Upper lobe of left lung (tissue), 4 donors: ENCODE results near the gene UBR4.

ENCODE experiments used
- POLR2A ChIP-seq, 4 donors: fragments of 450-650 bp; IDR thresholded peaks; one replicate each; pipeline ENCODE4 v1.5.1; 2016 to 2017; ENCODE audit warnings: antibody characterized with exemption in 4 of 4, mild to moderate bottlenecking in 2 of 4
- POLR2AphosphoS5 ChIP-seq, 2 donors: sonication (generic); formaldehyde crosslinking; IDR thresholded peaks; one replicate each; pipeline ENCODE4 v1.5.1; 2017; ENCODE audit warnings: antibody characterized with exemption in 2 of 2
- TF ChIP-seq, protein P1 (sequence below), 6 experiments: fragments of 450-650 bp in 4 of 6; fragments of 200-600 bp in 2 of 6; sonication (generic) in 2 of 6; IDR thresholded peaks; one replicate each; pipeline ENCODE4 v1.5.1; 2016 to 2019; ENCODE audit warnings: antibody characterized with exemption in 6 of 6

DNA sequence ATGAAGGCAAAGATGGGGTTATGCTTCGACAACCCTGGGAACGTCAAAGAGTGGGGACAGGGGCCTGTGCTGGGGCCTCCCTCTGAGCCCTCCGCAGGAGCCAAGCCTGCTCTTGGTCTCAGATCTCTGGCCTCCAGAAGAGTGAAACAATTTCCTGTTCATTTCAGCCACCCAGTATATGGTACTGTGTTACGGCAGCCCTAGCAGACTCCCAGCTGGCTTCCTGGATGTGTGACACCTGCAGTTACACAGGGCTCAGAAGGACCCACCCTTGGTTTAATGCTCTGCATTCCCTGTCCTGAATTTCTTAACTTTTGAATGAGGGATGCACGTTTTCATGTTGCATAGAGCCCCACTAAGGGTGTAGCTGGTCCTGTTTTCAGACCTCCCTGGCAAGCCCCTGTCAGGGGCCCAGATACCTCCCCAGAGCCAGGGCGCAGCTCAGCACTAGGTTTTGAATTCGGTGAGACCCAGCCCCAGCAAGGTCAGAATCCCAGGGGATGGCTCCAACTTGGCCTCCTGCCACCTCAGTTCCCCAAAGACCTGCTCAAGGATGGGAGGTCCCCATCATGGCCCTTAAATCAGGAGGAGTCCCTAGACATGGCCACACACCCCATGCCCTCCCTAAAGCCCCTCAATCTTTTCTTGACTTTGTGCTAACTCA is 174.6 kb downstream of the UBR4 start:
- TF ChIP-seq, protein P1, sequence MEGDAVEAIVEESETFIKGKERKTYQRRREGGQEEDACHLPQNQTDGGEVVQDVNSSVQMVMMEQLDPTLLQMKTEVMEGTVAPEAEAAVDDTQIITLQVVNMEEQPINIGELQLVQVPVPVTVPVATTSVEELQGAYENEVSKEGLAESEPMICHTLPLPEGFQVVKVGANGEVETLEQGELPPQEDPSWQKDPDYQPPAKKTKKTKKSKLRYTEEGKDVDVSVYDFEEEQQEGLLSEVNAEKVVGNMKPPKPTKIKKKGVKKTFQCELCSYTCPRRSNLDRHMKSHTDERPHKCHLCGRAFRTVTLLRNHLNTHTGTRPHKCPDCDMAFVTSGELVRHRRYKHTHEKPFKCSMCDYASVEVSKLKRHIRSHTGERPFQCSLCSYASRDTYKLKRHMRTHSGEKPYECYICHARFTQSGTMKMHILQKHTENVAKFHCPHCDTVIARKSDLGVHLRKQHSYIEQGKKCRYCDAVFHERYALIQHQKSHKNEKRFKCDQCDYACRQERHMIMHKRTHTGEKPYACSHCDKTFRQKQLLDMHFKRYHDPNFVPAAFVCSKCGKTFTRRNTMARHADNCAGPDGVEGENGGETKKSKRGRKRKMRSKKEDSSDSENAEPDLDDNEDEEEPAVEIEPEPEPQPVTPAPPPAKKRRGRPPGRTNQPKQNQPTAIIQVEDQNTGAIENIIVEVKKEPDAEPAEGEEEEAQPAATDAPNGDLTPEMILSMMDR (IDR thresholded peaks at IDR 0.05) = no peak
- TF ChIP-seq POLR2A (IDR thresholded peaks at IDR 0.05) = no peak
- no peak for TF ChIP-seq POLR2AphosphoS5 (IDR thresholded peaks at IDR 0.05)
